Transverse colon (tissue), 3 donors: ENCODE measurements around the gene RBM38.

Experiments
- POLR2A ChIP-seq: fragments of 450-650 bp; IDR thresholded peaks from one replicate; pipeline ENCODE4 v1.6.1; 2016; ENCODE audit warnings: antibody characterized with exemption, mild to moderate bottlenecking, moderate library complexity
- POLR2AphosphoS5 ChIP-seq, 3 donors: sonication (generic); formaldehyde crosslinking; IDR thresholded peaks; one replicate each; pipeline ENCODE4 v1.6.1; 2016; ENCODE audit warnings: antibody characterized with exemption in 3 of 3

GRCh38 chr20:57378107-57378506, 13.1 kb upstream of the RBM38 start:
- no peak for TF ChIP-seq POLR2AphosphoS5 (IDR thresholded peaks at IDR 0.05)
- no peak for TF ChIP-seq POLR2A
